ENCODE results near the gene STEAP1B.

Gene STEAP1B

GRCh38 chr7:22477876-22478450 lies 22.0 kb downstream of the STEAP1B start:
- Histone ChIP-seq H3K27me3 (no peaks in the 10 kb centered on the region), H3K4me1 (no peaks in the 10 kb centered on the region), H3K4me3 (no peak overlapping the region), H3K36me3 (no peaks in the 10 kb centered on the region), H3K27ac (no peak overlapping the region), H3K9me3 (no peaks in the 10 kb centered on the region)
- DNase-seq: no peak
- intact Hi-C loops (cut with DNase I; ENCODE audit: low total_unique reads): no loop called here
- no peak for TF ChIP-seq CTCF (IDR thresholded peaks at IDR 0.05)

GRCh38 chr7:22477262-22477661 lies 22.7 kb downstream of the STEAP1B start:
- H3K4me1 ChIP-seq: no peaks in the 10 kb centered on the region
- no peak for DNase-seq
- intact Hi-C loops (cut with DNase I; ENCODE audit: low total_unique reads): no loop called here
- H3K9me3 ChIP-seq: no peaks in the 10 kb centered on the region
- no peaks in the 10 kb centered on the region for H3K36me3 ChIP-seq
- no peak overlapping the region for H3K4me3 ChIP-seq
- no peaks in the 10 kb centered on the region for H3K27me3 ChIP-seq
- no peak overlapping the region for H3K27ac ChIP-seq
- no peak for TF ChIP-seq CTCF (IDR thresholded peaks at IDR 0.05)

GRCh38 chr7:22476824-22477223 lies 23.2 kb downstream of the STEAP1B start:
- no peak overlapping the region for H3K27ac ChIP-seq
- no peak for TF ChIP-seq CTCF (IDR thresholded peaks at IDR 0.05)
- no peaks in the 10 kb centered on the region for H3K36me3 ChIP-seq
- no peaks in the 10 kb centered on the region for H3K27me3 ChIP-seq
- no peak overlapping the region for H3K4me3 ChIP-seq
- no peaks in the 10 kb centered on the region for H3K9me3 ChIP-seq
- DNase-seq: no peak
- no peaks in the 10 kb centered on the region for H3K4me1 ChIP-seq
- intact Hi-C loops (cut with DNase I; ENCODE audit: low total_unique reads): no loop called here

GRCh38 chr7:22474645-22475044 lies 25.3 kb downstream of the STEAP1B start:
- H3K4me1 ChIP-seq: no peaks in the 10 kb centered on the region
- H3K4me3 ChIP-seq: no peak overlapping the region
- intact Hi-C loops (cut with DNase I; ENCODE audit: low total_unique reads): no loop called here
- H3K27ac ChIP-seq: no peak overlapping the region
- no peak for DNase-seq
- no peaks in the 10 kb centered on the region for H3K36me3 ChIP-seq
- no peak for TF ChIP-seq CTCF (IDR thresholded peaks at IDR 0.05)
- H3K27me3 ChIP-seq: no peaks in the 10 kb centered on the region
- H3K9me3 ChIP-seq: no peaks in the 10 kb centered on the region

- no peak for TF ChIP-seq CTCF (IDR thresholded peaks at IDR 0.05)
- H3K27ac ChIP-seq: no peak overlapping the region
- no peak overlapping the region for H3K4me3 ChIP-seq
- H3K27me3 ChIP-seq: no peaks in the 10 kb centered on the region
- no peaks in the 10 kb centered on the region for H3K36me3 ChIP-seq
- intact Hi-C loops (cut with DNase I; ENCODE audit: low total_unique reads): no loop called here
- H3K9me3 ChIP-seq: no peaks in the 10 kb centered on the region
- DNase-seq: no peak
- H3K4me1 ChIP-seq: no peaks in the 10 kb centered on the region
Observed at GRCh38 chr7:22470981-22471380, 29.0 kb downstream of the STEAP1B start.
